SIG-M5 (cell line): ENCODE data around the gene VEGFD.

Experiments used
- DNase-seq: peaks from one replicate; lab custom pipeline; 2025; lab: John Stamatoyannopoulos, UW

VEGFD gene

GRCh38 chrX:15301924-15302323 lies 82.3 kb downstream of the VEGFD start:
- no peak for DNase-seq

- DNase-seq: no peak
Measured at GRCh38 chrX:15299941-15300851, 84.0 kb downstream of the VEGFD start.

GRCh38 chrX:15298780-15299179 lies 85.4 kb downstream of the VEGFD start:
- no peak for DNase-seq

DNA sequence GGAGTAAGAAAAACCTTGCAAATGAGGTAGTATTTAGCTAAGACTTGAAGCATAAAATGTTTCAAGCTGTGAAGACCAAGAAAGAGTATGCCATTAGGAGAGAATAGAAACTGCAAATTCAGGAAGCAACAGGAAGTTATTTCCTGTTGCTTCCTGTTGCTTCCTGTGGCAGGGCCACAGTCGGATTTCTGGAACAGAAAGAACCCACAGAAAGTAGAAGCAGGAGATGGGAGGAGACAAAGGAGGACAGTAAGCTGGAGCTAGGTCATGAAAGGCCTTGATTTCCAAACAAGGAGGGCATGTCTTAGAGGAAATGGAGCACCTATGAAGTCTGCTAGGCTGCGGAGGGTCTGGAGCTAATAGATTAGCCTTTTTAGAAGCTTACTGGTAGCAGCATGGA lies 86.0 kb downstream of the VEGFD start:
- DNase-seq: no peak
